GM04503 (cell line): ENCODE results near the gene TRPM5.

ENCODE experiments used
- DNase-seq: peaks from one replicate; pipeline ENCODE4 v3.0.0-alpha.2; 2012; ENCODE audit warnings: low read depth

The TRPM5 gene

DNA sequence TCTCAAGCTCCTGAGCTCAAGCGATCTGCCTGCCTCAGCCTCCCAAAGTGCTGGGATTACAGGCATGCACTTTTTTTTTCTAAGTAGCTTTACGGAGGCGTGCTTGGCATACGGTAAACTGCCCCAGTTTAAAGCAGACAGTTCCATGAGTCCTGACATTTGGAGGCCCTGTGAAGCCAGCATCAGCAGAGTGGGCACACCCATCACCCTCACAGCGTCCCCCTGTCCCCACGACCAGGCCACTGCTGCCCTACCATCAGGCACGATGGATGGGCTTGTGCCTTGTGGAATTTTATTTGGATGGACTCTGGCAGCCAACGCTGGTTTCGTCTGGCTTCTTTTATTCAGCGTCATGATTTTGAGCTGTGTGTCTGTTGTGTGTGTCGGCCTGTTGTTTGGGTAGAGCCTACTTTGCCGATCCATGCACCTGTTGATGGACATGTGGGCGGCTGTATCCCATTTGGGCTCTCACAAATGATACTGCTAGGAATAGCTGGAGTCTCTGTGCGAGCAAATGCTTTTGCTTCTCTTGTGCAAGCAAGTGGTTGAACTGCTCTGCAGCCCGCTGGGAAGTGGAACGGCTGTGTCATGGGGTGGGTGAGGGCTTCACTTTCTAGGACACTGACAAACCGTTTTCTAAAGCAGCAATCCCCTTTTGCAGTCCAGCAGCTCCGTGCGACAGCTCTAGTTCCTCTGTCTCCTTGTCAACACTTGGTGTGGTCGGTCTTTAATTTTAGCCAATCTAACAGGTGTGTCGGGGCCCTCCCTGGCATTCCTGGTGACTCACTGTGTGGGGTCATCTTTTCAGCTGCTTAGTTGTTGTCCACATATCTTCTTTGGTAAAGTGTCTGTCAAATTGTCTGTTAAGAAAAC lies 24.3 kb upstream of the TRPM5 start:
- no peak for DNase-seq

DNA sequence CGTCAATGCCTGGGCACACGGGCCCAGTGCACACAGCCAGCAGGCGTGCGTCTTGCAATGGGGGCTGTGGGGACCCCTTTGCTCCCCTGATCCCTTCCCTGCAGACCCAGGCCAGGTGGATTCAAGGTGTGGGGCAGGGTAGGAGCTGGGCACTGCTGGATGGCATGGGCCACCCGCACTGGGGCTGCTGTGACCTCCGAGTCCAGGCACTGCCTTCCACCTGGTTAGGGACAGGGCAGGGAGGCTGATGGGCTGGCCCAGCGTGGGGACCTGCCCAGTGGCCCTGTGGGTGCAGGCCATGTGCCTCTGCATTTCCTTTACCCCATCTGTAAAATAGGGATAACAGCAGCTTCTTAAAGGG lies 23.4 kb upstream of the TRPM5 start:
- DNase-seq, result no peak

DNA sequence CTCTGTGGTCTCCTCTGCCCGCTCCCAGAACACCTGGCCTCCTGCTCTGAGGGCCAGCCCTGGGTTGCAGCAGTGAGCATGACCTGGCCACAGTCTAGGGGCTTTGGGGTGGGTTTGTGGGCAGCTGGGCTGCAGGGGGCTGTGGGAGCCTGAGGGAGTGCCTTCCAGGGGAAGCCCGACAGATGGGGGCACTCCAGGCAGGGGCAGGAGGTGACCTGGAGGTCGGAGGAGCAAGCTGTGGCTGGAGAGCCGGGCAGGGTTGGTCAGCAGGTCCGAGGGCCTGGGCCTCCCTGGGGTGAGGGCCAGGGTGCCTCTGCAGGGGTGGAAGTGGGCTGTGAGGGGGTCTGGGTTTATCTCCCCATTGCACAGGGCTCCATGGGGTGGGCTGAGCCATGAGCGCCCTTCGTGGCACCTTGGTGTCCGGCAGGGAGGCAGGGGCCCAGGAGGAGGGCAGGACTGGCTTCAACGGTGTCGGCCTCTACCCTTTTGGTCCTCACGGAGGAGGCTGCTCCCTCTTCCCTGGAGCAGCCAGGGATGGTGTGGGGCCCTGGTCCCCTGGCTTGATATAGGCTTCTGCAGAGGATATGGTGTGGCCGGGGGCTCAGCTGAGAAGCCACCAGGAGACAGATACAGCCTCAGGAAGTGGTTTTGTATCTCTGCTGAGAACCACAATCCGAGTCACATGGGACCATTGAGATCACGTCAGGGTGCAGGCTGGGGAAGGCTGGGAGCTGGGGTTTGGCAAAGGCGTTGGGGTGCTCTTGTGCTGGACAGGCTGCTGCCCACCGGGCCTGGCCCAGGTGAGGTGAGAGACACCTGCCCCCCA lies 22.8 kb upstream of the TRPM5 start:
- DNase-seq, result no peak

DNA sequence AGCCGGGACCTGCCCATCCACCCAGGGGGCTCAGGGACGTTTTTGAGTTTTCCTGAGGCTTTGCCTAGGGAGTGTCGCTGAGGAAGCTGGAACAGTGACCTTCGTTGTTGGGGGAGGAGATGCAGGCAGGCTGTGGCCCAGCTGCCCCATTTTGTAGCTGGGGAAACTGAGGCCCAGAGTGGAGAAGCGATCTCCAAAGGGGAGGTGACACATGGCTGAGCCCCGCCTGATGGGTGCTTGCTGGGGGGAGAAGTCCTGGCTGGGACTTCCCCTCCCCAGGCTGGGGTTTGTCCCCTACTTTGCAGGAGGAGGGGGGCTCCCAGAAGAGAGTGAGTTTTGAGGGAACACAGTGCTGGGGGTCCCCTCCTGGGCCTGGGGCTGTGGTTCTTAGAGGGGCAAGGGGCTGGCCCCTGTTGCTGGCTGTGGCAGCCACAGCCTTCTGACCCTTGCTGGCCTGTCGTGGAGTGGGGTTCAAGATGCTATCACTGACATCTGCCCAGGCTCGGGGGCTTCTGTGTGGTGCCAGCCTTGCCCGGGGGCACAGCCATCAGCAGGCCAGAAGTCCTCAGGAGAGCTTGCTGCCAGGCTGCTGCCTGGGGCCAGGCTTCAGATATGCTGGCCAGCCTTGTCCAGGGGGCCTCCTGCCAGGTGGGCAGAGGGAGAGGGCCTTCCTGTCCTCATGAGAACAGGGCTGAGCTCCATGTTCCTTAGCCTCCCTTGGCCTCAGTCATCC lies 21.9 kb upstream of the TRPM5 start:
- no peak for DNase-seq

DNA sequence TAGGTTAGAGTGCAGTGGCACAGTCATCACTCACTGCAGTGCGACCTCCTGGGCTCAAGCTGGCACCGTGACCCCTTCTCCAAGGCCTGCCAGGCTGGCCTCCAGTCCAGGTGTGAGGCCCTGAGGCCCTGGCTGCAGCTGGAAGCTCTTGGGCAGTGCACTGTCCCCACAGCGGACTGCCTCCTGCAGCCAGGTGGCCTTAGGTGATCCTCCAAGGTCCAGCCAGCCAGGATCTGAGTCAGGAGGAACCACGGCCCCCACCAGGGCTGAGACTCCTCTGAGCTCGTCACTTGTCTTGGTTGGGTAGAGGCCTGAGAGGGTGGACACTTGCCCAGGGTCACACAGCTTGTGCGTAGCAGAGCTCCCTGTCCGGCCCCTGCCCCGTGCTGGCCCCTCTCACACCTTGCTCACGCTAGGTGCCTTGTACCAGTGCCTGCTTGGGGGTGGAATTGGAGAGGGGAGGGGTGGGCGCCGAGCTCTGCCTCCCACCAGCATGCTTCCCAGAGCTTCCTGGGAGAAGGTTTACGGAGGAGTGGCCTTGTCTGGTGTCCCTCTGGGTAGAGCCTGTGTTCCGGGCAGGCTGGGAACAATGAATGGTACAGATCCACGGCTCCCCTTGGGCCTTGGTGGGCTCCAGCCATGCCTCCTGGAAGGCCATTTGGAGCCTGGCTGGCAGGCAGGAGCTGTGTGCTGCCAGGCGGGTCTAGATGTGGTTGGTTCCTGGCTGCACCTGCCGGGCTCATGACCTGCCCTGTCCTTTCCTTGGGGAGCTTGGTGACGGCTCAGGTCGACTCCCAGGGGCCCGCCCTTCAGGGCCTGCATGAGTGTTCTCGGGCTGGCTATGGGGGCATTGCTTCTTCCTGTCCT lies 21.1 kb upstream of the TRPM5 start:
- DNase-seq, result no peak

DNA sequence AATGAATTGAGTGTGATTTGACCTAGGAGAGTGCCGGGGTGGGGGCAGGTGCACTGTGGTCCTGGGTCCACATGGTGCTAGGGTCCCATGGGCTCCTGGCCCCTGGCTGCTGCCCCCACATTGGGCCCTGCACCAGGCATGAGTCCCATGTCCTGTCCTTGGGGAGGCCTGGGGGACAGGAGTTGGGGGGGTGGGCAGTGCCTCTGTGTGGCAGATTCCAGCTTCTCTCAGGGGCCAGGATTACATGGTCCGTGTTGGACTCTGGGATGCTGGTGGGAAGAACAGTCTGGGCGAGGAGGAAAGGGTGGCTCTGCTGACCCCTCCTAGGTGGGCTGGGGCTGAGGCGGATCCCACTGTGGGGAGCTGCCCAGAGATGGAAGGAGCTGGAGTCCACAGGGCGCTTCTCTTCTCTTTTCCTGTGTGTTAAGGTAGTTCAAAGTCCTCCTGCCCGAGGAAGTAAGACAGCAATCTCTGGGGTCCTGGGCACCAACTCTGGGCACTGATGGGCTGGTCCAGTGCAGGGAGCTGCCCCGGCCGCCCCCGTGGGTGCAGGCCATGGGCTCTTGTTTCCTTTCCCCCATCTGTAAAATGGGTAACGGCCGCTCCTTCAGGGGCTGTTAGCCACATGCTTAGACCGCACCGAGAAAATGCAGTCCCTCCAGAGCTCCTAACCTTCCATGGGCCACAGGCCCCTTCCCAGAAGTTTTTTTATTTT lies 20.3 kb upstream of the TRPM5 start:
- no peak for DNase-seq

DNA sequence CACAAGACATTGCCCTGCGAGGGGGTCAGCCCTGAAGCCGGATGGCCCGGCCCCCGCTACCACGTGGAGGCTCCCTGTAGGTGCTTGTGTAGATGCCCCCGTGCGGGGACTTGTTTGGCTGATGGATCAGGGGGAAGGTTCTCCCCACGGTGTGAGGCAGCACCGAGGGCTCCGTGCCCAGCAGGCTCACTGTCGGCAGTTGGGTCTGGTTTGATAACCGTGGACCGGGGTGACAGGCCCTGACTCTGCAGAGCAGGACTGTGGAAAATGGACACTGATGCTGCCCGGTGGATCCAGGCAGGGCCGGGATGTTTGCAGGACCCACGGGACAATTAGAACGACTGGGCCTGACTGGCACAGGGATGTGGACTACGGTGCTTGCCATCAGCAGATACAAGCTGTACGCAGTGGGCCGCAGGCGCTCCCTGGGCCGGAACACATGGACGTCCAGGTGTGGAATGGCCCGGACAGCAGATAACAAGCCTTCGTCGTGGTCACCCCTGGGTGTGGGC lies 19.5 kb upstream of the TRPM5 start:
- DNase-seq, result no peak

DNA sequence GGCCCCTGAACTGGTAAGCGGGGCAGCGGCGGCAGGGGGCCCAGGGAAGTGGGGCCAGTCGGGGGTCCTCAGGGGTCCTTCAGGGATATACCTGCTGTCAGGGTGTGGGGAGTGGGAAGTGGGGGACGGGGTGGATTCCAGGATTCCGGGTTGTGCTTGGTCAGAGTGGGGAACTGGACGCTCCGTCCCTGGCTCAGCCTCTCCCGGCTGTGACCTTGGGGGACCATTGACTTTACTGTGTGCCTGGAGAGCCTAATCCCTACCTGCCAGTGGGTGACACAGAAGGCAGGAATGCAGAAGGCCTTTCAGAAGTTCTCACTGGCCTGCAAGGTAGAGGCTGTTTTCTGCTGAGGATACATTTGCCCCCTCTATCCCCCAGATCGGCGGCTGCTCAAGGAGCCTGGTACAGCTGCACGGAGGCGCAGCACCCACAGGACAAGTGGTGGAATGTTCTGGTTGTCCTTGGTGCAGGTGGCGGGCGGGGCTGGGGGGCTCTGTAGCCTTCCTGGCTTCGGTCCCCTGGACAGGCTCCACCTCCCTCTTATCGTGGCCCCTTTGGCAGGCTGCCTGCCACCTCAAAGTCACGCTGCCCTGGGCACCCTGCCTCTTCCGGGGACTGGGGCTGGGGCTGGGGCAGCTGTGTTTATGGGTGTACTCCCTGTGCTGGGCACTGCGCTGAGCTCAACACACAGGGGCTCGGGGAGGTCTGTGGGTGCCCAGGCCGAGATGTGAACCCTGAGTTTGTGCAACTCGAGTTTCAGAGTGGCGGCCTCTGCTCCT lies 18.9 kb upstream of the TRPM5 start:
- no peak for DNase-seq

DNA sequence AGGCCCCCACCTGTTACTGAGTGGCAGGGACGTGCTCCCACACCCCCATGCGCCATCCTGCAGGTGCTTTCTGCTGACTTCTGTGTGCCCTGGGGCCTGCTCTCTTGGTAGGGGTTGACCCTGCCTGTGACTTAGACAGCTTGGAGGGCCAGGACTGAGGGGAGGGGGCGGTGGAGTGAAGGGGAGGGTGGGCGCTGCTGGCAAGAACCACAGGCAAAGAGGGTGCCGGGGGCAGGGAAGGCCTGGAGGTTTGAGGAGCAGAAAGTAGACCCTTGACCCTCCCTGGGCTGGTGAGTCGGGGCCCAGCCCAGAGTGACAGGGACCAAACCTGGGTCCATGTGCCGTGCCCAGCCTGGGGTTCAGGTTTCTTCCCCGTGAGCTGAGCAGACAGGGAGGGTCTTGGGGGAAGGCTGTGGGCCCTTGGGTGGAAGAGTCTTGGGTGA lies 18.2 kb upstream of the TRPM5 start:
- DNase-seq, result no peak

DNA sequence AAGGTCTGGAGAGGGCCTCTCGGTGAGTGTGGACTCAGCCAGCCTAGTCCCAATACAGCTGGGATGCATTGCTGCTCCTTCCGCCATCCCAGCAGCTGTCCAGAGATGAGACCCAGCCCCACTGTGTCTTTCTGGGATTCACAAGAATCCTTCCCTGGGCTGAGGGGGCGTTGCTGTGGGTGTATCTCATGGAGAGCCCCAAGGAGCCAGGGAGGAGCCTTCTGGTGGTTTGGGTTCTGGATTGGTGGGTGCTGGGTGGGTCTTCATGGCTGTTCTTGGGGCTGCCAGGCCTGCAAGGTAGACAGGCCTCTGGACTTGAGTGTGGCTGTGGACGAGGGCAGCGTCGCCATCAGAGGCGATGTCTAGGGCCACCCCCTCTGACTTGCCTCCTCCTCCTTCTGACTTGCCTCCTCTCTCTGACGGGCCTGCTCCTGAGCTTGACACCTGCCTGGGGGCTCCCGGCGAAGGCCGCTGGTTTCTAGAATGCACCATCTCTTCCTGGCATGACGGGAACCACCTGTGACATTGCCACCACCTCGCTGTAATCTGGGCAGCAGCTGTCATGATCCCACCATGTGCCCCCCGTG lies 17.7 kb upstream of the TRPM5 start:
- DNase-seq, result no peak

DNA sequence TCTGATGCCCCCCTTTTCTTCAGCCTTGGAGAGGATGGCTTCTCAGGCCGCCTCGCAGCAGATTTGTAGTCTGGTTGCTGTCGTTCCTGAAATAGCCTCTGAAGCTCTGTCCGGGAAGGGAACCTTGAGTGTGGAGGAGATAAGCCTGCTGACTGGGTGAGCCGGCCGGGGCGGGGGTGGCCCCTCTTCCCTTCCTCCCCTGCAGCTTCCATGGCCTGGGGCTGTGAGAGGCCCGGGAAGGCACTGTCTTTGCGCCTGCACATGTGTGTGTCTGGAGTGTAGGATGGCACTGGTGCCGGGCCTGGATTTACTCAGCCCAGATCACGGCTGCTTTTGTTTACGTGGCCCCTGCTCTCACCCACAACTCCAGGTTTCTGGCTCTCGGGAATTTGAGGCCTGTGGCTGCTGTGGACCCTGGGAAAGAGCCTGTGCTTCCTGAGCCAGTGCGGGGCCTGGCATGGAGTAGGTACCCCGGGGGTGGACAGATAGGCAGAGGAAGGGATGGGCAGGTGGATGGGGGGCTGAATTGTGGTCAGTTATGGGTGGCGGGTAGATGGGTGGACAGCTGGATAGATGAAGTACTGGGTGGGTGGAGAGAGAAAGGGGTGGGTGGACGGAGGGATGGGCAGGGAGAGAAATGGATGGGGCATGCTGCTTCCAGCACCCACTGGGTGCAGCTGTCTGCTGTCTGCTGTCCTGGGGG lies 17.1 kb upstream of the TRPM5 start:
- DNase-seq, result no peak

DNA sequence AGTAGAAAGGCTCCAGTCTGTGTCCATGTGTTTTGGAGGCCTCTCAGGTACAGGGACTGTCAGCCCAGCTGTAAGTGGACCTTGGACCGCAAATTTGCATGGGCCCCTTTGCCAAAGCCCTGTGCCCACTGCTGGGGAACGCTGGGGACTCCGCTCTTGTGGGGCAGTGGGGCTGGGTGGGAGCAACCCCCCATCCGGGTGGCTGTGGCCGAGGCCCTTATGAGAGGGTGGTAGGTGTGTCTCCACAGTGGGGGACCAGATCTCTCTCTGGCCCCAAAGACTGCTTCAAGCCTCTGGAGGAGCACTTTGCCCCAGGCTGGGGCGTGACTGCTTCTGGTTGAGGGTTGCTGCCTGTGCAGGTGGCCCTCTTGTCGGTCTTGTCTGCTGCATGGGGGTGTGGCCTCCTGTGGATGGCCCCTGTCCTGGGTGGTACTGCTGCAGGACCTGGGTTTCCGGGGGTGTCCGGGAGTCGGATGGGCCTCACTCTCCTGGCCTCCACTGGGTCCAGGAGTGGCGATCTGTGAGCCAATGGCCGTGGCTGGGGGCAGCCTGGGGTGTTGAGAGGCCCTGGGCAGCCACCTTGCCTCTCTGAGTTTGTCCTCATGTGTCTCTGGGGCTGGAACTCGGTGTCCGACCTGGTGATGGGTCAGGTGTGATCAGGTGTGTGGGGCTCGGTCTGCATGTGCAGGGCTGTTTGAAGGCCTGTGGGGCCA lies 16.4 kb upstream of the TRPM5 start:
- DNase-seq, result no peak

DNA sequence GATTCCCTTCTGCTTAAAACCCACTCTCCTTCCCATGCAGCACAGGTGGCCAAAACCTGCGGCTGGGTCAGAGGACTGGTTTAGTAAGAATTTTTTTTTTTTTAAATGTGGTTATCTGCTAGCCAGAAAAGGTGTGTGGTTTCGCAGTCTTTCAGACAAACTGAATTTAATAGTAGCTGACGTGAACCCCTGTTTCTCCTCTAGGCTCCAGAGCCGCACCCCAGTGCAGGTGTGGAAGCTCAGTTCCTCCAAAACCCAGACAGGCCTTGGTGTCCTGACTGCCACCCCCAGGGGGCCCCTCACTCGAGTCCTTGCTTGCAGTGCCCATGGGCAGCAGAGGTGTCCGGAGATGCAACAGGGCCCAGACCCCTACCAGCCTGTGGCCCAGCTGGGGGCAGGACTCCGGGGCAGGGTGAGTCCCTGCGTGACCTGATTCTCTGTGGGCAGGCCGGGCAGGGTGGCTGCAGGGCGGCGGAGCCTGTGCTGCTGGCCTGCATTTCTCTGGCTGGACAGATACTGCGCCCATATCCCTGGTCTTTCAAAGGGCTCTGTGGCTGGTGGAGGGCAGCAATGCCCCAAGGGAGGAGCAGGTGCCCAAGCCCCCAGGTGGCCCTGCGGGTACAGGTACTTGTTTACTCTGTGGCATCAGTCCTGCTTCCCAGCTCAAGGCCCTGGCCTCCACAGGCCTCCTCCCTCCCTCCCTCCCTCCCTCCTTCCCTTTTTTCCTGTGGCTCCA lies 15.7 kb upstream of the TRPM5 start:
- no peak for DNase-seq

DNA sequence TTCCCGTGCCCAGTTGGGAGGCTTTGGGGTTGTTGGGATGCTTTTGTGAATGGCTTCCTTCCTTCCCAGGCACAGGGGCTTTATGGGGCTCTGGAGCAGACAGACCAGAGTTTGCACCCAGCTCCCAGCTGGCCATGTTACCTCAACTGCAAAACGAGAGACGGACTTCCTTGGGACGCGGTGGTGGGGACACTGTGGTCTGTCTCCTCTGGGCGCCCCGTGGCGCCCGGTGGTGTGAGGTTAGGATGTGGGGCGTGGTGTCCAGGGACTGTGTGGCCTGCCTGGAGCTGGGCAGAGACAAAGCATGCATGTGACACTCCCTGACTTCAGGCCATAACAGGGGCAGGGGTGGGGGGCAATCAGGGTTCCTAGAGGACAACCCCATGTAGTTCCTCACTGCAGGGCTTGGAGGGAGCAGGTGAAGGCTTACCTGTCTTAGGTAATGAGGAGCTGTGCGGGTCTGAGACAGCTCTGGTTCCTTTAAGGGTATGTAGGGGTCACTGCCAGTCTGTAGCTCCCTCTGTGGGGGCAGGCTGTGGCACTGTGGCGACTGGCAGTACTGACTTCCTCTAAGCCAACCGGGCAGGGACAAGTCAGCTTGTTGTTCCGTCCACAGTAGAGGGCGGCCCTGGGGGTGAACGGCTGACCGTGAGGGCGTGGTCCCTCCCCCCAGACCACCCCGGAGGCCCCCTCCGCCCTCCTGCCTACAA lies 14.9 kb upstream of the TRPM5 start:
- DNase-seq, result no peak

DNA sequence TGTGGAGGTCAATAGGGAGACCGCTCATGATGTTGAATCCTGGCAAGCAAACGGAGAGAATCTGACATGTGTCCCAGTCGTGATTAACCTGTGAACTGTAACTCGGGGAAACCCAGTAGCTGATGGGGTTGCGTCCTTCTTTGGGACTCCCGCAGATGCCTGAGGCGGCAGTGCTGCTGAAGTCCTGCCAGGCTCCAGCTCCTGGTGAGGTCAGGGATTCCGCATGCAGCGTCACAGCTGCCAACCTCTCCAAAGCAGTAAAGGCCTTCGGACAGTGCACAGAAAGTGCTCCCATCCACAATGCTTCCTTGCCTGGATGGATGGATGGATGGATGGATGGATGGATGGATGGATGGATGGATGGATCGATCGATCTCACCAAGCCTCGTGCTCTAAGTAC lies 14.0 kb upstream of the TRPM5 start:
- DNase-seq, result no peak

DNA sequence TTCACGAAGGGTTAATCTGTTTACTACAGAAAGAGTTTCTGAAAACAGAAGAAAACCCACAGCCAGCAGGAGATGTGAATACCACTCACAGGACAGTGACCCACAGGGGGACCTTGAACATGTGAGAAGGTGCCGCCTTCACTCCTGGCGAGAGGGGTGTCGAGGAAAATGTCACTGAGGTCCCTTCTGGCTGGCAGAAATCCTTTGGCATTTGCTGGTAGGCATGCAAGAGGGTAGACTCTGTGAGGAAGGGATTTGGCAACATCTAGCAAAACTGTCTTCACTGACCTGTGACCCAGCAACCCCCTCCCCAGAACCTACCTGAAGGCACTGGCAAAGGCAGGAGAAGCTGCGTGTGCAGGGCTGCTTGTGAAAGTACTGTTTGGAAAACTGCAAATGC lies 9.1 kb upstream of the TRPM5 start:
- no peak for DNase-seq
